Kidney capillary endothelial cell (primary cell): ENCODE measurements around the gene SCGB1D4.

Experiments
- DNase-seq: peaks from one replicate; pipeline ENCODE4 v3.0.0-alpha.2; 2018; ENCODE audit warnings: low spot score

SCGB1D4 gene

DNA sequence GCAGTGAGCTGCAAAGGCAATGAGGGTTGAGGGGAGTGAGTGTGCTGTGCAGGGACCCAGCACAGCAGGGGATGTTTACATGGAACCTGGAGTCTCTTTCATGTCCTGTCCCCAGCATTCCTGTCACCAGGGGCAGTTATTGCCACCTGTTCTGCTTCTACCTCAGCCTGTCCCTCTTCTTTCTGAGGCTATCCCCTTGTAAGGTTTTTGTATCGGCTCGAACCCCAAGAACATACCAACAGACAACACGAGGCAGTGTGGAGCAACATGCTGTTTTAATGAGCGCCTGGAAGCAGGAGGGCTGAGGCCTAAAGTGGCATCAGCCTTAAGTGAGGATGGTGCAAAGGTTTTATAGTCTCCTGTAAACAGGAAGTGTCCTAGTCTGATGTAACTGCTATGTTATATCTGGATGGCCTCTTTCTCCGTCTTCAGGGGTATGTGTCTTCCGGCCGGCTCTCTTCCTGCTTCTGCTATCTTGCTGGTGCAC is 25.0 kb downstream of the SCGB1D4 start:
- no peak for DNase-seq

DNA sequence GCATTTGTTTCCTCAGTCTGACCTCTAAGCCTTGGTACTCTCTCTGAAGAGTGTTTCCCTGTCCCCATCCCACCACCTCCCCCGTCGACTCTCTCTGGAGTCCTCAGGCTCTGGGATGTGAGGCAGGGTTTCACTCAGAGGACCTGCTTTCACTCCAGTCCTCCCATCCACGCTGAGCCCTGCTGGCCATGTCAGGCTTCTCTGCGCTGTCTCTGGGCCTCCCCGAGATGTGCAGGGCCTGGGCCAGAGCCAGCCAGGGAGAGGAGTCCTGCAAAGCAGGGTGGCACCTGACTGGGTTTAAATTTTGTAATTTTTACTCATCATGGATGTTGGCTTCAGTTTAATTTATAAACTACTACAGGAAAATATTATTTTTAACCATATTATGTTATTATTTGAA is 25.6 kb downstream of the SCGB1D4 start:
- DNase-seq = no peak

DNA sequence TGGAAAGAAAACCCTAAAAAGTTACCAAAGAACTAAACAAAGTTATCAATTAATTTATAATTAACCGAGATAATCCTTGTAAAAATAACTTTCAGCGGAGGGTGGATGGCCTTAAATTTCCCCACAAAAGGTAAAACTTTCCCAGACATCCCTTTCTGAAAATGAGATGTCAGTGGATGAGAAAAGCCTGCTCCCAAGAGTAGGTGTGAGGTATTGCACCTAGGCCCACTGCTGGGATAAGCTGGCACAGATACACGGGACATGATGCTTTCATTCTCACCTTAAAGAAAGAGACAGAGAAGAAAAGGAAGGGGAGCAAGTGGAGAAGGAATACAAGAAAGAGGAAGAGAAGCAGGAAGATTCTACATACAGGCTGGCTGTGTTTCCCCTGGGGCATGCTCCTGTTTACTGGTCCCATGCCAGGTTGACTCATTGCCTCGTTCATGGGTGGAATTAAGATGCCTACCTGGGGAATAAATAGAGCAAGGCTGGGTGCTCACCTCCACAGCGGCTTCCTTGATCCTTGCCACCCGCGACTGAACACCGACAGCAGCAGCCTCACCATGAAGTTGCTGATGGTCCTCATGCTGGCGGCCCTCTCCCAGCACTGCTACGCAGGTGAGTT is 29.1 kb downstream of the SCGB1D4 start, which contains the start of gene SCGB2A2:
TSS of gene SCGB2A2 (plus strand) at position 505 of the 625 bp plus-strand sequence. CDS start at position 564, 59 bp downstream.
- no peak for DNase-seq

DNA sequence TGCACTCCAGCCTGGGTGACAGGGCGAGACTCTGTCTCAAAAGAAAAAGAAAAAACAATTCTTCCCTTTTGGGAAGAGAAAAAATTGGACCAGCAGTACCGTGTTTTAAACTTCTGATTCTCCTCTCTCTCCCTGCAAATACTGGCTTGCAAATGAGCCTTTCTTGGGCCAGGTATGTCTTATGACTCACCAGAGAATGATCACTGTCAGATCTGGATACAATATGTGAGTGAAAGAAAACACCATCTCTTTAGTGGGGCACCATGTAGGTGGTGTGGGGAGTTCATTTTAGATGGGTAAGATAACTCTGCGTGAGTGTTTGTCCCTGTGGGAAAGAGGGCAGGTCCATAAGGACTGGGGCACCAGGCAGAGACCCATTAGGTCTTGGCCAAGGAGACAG is 31.3 kb downstream of the SCGB1D4 start:
- no peak for DNase-seq

DNA sequence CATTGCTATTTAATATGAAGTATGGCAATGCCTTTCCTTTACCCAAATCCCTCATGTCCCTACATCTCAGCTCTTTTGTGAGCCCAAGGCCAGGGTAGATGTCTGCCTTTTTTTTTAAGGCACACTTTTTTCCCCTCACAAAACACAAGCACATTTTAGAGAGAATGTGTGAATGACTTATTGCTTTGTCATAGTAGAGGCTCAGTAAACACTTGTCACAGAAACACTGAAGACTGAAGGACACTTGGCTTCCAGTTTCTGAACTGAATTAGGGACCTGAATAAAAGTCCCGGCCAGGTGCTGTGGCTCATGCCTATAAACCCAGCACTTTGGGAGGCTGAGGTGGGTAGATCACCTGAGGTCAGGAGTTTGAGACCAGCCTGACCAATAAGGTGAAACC is 31.8 kb downstream of the SCGB1D4 start:
- no peak for DNase-seq

DNA sequence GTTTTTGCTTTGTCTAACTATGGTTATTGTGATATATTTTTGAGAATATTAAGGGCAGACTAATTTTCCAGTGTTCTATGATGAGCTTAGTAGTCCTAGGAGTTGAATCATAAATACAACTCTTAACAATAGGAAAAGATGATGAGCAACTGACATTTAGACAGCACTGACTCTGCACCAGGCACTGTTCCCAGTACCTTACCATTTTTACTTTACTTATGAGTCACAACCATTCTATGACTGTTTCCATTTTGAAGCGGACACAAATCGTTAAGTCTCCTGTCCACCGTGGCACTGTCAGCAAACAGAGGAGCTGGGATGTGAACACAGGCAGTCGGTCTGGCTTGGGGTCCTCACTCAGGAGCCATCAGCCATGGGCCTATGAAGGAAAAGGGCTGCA is 32.3 kb downstream of the SCGB1D4 start:
- DNase-seq = peak; percentile 79

DNA sequence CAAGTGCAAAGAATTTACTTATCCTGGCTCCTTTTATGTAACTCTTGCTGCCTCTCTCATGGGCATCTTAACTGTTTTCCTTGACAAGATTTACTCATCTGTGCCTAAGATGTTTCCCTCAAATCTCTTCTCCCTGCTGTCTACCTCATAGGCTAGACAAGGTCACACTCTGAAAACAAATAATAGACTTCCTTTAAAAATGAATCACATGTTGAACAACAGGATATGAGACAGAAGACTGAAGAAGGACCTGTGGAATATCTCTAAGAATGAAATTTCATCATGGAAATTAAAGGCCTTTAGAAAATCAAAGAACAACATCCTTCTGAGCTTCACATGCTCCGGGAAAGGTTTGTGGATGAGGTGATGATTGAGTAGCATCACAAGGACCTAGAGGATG is 34.9 kb downstream of the SCGB1D4 start:
- DNase-seq = peak; percentile 85

DNA sequence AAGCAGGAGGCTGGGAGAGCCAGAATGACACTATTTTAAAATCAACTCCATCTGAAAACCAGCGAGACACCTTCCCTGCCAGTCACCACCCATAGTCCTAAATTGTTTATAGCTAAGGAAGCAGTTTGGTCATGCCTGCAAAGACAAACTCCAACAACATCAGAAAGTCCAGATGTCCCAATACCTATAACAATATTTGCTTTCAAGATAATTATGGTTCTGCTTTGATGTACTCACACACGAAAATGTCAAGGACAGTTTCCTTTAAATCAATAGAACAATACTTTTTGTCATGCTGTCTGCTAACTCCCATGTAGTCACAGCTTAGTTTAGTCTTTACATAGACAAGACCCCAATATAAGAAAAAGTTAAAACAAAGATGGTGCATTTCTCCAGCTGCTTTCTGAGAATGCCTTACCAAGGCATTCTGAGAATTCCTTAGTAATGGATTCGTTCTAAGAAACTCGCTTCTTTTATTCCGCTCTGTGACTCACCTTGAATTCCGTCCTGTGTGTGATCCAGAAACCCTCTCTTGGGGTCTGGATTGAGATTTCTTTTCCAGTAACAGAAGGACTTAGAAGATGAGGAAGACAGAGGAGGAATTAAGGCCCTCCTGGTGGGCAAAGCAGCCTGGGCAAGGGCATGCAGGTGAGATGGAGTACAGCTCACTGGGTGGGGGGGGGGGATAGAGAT is 38.5 kb downstream of the SCGB1D4 start:
- DNase-seq = no peak

DNA sequence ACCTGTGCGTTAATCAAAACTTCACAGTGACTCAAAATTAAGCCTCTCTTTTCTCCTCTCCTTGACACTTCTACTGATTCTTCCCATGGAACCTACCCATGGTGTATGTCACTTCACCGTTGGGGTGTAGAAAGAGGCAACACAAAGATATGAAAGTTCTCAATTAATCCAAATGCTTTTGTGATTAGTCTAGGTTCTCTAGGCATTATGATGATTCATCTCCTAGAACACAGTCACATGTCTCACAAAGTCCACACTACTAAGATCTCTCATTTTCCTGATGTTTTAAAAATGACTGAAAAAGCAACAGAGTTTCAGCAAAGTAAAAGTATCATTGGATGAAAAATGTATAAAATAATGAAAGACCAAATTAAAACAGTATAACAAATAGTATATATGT is 42.6 kb downstream of the SCGB1D4 start:
- DNase-seq = no peak

DNA sequence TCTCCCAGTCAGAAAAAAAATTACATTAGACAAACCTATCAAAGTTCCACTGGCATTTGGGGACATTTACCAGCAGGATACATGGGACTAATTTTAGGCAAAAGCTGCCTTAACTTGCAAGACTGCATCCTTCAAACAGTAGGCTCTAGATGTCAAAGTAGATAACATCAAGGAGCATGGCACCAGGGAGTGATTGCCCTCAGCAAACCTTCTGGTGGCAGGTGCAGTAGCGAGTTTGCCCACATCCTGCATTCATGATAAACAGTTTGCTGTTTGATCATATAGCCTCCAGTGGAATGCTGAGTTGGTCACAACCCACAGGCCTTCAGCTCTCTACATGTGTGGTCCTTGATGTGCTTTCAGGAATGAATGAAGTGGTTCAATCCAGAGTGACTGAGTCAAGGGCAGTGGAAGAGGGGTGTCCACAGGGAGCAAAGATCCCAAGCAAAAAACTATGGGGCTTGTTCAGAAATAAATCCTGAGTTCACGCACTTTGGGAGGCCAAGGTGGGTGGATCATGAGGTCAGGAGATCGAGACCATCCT is 44.8 kb downstream of the SCGB1D4 start:
- no peak for DNase-seq

DNA sequence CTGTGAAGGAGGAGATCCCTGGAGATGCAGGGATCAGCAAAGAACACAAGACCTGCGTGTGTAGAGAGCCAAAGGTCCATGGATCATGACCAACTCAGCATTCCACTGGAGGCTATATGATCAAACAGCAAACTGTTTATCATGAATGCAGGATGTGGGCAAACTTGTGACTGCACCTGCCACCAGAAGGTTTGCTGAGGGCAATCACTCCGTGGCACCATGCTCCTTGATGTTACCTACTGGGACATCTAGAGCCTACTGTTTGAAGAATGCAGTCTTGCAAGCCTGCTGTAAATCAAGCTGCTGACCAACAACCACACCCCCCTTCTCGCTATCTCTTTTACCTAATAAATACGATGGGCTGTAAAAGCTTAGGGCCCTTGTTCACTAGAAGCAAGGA is 47.2 kb downstream of the SCGB1D4 start:
- no peak for DNase-seq
